Astrocyte of the cerebellum (primary cell): ENCODE results near the gene METTL27.
"Not testable (repeated sequence)": the region's sequence is repeated elsewhere in the genome, so short reads cannot be mapped to it uniquely, and the experiment has no call there.

ENCODE experiments used
- DNase-seq: peaks from one replicate; pipeline ENCODE4 v3.0.0-alpha.2; 2011; ENCODE audit warnings: low read depth
- H3K4me3 ChIP-seq: 2 replicates; pipeline ENCODE4 v1.5.1; 2011; ENCODE audit warnings: mild to moderate bottlenecking, low read depth, low read length, moderate library complexity
- in situ Hi-C: cut with HindIII; loops from 2 replicates; pipeline ENCODE4 v1.10.0; 2017; ENCODE audit warnings: low sequenced_read_pairs
- TF ChIP-seq, protein P1 (sequence below): IDR thresholded peaks from 2 replicates; pipeline ENCODE4 v1.5.1; 2012; ENCODE audit warnings: low read length, low read depth, moderate library complexity, mild to moderate bottlenecking; ENCODE audit errors: missing control alignments

METTL27 gene

DNA sequence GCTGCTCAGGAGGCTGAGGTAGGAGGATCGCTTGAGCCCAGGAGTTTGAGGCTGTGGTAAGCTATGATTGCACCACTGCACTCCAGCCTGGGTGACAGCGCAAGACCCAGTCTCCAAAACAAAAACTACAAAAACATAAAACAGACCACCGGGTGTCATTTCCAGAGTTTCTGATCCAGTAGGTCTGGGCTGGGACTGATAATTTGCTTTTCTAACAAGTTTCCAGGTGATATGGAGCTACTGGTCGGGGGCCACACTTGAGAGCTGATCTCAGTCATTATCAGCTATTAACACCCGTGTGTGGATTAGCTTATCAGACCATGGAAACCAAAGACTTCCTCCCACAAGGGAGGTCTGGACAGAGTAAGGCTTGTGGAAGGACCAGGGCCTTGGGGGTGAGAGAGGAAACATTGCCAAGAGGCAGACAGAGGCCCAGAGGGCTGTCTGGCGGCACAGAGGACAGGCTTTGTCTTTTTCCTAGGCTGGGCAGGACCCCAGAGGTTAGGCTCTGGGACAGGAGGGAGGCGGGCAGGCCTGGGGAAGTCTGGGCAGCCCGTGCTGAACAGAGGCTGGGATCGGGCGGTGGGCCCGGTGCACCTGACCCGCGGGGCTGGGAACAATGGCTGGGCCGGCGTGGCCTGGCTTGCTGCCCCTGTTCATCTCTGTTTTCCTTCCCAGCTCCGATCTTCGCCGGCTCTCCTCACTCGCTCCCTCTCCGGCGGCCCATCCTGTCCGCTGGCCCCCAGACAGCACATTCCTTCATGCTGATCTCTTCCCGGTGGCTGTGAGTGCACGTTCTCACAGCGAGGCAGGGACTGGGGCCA is 43.9 kb upstream of the METTL27 start:
- H3K4me3 ChIP-seq = no peak overlapping the region
- in situ Hi-C loops = no loop called here
- peak; percentile 83 for DNase-seq
- TF ChIP-seq, protein P1, sequence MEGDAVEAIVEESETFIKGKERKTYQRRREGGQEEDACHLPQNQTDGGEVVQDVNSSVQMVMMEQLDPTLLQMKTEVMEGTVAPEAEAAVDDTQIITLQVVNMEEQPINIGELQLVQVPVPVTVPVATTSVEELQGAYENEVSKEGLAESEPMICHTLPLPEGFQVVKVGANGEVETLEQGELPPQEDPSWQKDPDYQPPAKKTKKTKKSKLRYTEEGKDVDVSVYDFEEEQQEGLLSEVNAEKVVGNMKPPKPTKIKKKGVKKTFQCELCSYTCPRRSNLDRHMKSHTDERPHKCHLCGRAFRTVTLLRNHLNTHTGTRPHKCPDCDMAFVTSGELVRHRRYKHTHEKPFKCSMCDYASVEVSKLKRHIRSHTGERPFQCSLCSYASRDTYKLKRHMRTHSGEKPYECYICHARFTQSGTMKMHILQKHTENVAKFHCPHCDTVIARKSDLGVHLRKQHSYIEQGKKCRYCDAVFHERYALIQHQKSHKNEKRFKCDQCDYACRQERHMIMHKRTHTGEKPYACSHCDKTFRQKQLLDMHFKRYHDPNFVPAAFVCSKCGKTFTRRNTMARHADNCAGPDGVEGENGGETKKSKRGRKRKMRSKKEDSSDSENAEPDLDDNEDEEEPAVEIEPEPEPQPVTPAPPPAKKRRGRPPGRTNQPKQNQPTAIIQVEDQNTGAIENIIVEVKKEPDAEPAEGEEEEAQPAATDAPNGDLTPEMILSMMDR = no peak

DNA sequence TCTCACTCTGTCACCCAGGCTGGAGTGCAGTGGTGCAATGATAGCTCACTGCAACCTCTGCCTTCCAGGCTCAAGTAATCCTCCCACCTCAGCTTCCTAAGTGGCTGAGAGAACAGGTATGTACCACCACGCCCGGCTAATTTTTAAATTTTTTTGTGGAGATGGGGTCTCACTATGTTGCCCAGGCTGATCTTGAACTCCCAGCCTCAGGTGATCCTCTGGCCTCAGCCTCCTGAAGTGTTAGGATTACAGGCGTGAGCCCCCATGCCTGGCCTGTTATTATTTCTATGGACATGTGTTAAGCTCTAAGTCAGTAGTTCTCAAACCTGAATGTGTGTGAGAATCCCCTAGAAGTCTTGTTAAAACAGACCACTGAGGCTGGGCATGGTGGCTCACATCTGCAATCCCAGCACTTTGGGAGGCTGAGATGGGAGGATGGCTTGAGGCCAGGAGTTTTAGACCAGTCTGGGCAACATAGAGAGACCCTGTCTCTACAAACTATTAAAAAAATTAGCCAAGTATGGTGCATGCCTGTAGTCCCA is 43.2 kb upstream of the METTL27 start:
- TF ChIP-seq, protein P1 = no peak

DNA sequence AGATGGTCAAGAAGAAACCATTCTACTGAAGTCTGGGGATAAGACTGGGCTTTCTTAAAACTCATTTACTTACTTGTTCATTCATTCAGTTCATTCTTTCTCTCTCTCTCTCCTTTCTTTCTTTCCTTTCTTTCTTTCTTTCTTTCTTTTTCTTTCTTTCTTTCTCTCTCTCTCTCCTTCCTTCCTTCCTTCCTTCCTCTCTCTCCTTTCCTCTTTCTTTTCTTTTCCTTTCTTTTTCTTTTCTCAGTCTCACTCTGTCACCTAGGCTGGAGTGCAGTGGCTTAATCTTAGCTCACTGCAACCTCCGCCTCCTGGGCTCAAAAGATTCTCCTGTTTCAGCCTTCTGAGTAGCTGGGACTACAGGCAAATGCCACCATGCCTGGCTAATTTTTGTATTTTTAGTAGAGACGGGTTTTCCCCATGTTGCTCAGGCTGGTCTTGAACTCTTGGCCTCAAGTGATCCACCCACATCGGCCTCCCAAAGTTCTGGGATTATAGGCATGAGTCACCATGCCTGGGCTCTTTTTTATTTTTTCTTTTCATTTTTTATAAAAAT is 42.6 kb upstream of the METTL27 start:
- in situ Hi-C loops, H3K4me3 ChIP-seq, DNase-seq: not testable (repeated sequence)

More for the DNA sequence above, 43.2 kb upstream of the METTL27 start:
- H3K4me3 ChIP-seq = no peak overlapping the region
- in situ Hi-C loops = no loop called here
- no peak for DNase-seq

DNA sequence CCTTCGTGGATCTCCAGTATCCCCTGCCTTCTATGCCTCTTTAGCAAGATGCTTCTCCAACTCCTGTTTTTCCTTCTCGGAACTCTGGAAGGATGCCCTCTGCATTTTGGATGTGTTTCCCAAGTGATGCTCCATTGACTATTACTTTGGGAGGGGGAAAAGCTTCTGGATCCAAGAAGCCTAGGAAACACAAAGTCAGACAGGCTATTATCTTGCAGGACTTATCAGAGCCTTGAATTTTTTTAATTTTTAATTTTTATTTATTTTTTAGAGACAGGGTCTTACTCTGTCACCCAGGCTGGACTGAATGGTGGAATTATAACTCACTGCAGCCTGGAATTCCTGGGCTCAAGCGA is 39.7 kb upstream of the METTL27 start:
- TF ChIP-seq, protein P1 = no peak
- in situ Hi-C loops = no loop called here
- H3K4me3 ChIP-seq = no peak overlapping the region
- no peak for DNase-seq

DNA sequence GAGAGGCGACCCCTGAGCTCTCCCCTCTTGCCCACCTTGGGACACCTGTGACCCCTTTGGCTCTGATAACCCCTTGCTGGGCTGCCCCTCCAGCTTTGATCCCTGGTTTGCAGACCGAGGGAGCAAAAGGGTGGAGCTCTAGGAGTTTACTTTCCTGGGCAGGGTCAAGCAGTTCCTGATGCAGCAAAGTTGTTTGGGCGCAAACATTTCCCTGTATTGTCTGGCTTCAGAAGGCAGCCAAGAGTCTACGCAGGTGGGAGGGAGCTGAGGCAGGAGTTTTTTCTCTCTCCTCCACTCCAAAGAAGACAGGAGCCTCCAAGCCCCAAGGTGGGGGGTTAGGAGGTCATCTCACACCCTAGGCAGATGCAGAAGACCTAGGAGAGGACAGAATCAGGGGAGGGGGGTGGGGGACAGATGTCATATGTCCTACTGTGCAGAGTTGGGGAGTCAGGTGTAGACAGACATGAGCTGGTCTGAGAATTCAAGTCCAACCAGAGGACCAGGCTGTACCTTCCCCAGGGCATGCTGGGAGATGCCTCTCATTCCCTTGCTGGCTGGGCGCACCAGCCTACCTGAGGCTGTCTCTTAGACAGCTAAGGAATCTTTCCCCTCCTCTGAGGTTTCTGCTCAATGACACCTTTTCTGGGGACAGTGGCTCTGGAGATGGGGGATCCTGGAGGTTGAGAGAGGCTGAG is 39.2 kb upstream of the METTL27 start:
- no peak overlapping the region for H3K4me3 ChIP-seq
- no peak for DNase-seq
- in situ Hi-C loops = no loop called here
- TF ChIP-seq, protein P1 = no peak

DNA sequence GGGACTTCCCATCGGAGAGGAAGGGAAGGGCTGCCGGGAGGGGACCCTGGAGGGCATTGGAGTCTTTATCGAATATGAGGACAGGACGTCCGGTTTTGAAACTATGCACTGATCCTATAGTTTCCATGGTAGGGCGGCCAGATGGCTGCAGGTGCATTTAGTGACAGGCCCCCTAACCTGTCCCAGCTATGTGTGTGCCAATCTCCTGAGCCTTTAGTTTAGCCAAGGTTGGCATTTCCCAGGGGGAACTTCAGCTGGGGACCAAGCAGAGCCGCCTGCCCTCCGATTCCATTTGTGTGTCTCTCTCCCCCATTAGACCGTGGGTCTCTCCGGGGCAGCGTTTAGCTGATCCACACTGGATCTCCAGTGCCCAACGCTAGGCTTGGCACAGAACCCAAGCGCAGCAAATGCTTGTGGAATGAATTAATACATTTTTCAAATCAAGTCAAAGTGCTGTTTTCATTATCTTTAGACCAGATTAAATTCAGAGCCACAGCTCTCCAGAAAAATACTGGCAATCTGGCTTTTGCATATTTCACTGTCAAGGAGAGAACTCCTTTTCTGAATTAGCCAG is 38.5 kb upstream of the METTL27 start:
- no peak overlapping the region for H3K4me3 ChIP-seq
- no peak for DNase-seq
- TF ChIP-seq, protein P1 = no peak
- in situ Hi-C loops = no loop called here
